Keratinocyte (primary cell): ENCODE data around the gene NCOA3. TPM values are rescaled to one million over a fixed set of nuclear protein-coding genes. Genes with fewer than 3 reads are reported as not detected.

Source experiments
- DNase-seq: peaks from one replicate; pipeline ENCODE4 v3.0.0-alpha.2; 2011; ENCODE audit warnings: low read depth, missing footprints, low spot score
- FAIRE-seq: peaks from 2 replicates; lab custom pipeline; 2011; peaks lifted over from hg19 to GRCh38; lab: Jason Lieb, UNC
- H2AFZ ChIP-seq: 2 replicates; pipeline ENCODE4 v1.6.0; 2012; ENCODE audit warnings: low read length, control low read depth, inconsistent platforms; ENCODE audit not compliant: control insufficient read depth
- H3K27ac ChIP-seq: 2 replicates; pipeline ENCODE4 v1.5.1; 2011; ENCODE audit warnings: low read length; ENCODE audit not compliant: control insufficient read depth, insufficient read depth
- H3K27me3 ChIP-seq: 3 replicates; pipeline ENCODE4 v1.6.0; 2011; ENCODE audit warnings: low read length; ENCODE audit not compliant: control insufficient read depth, insufficient read depth; ENCODE audit errors: extremely low read depth
- H3K36me3 ChIP-seq, 2 experiments: 2 replicates in 1 of 2; 3 replicates in 1 of 2; pipeline ENCODE4 v1.5.1; 2011; ENCODE audit warnings: low read length in 2 of 2, mild to moderate bottlenecking in 1 of 2; ENCODE audit not compliant: control insufficient read depth in 2 of 2, insufficient read depth in 2 of 2; ENCODE audit errors: extremely low read depth in 1 of 2
- H3K4me1 ChIP-seq: 3 replicates; pipeline ENCODE4 v1.5.1; 2011; ENCODE audit warnings: low read length; ENCODE audit not compliant: control insufficient read depth, insufficient read depth; ENCODE audit errors: extremely low read depth
- H3K4me2 ChIP-seq: 3 replicates; pipeline ENCODE4 v1.6.0; 2011; ENCODE audit warnings: low read depth, low read length; ENCODE audit not compliant: control insufficient read depth, insufficient read depth; ENCODE audit errors: extremely low read depth
- H3K4me3 ChIP-seq, 3 experiments: fragments of 200-600 bp in 1 of 3; sonication (generic) in 1 of 3; 2 replicates in 2 of 3; 3 replicates in 1 of 3; pipeline ENCODE4 v1.5.1; 2011 to 2016; ENCODE audit warnings: low read length in 3 of 3, mild to moderate bottlenecking in 3 of 3, control low read depth in 2 of 3, inconsistent platforms in 1 of 3, low read depth in 1 of 3, mixed read lengths in 1 of 3, mixed run types in 1 of 3, moderate library complexity in 1 of 3; ENCODE audit not compliant: control insufficient read depth in 2 of 3, insufficient read depth in 2 of 3; ENCODE audit errors: extremely low read depth in 1 of 3
- H3K79me2 ChIP-seq: 2 replicates; pipeline ENCODE4 v1.6.0; 2012; ENCODE audit warnings: low read length; ENCODE audit not compliant: control insufficient read depth, insufficient read depth
- H3K9ac ChIP-seq: 3 replicates; pipeline ENCODE4 v1.6.0; 2011; ENCODE audit warnings: low read length; ENCODE audit not compliant: control insufficient read depth, insufficient read depth; ENCODE audit errors: extremely low read depth
- H3K9me1 ChIP-seq: 3 replicates; pipeline ENCODE4 v1.6.0; 2011; ENCODE audit warnings: low read length; ENCODE audit not compliant: control insufficient read depth, insufficient read depth; ENCODE audit errors: extremely low read depth
- H3K9me3 ChIP-seq: 2 replicates; pipeline ENCODE4 v1.5.1; 2012; ENCODE audit warnings: low read depth, low read length; ENCODE audit not compliant: control insufficient read depth
- H4K20me1 ChIP-seq: 3 replicates; pipeline ENCODE4 v1.6.0; 2011; ENCODE audit warnings: low read length; ENCODE audit not compliant: control insufficient read depth, insufficient read depth; ENCODE audit errors: extremely low read depth
- EZH2 ChIP-seq: IDR thresholded peaks from one replicate; pipeline ENCODE4 v1.6.1; 2012; ENCODE audit warnings: inconsistent platforms, mild to moderate bottlenecking, low read length, moderate library complexity
- dilution Hi-C: fragments of 300-500 bp; cut with MboI; formaldehyde crosslinking; loops from one replicate; pipeline ENCODE4 v1.7.0; 2020; ENCODE audit warnings: low sequenced_read_pairs; ENCODE audit not compliant: extremely low pct_ligation_motif_present
- polyA plus RNA-seq, 5 experiments: library from polyadenylated mRNA; depleted of rRNA in 3 of 5; stranded (reverse) in 3 of 5; stranded (forward) in 1 of 5; unstranded in 1 of 5; fragments of >200 nt; gene quantifications; 1 replicate in 1 of 5; 2 replicates in 3 of 5; 3 replicates in 1 of 5; pipeline versions ENCODE4 v1.2.1 to v1.2.3, GENCODE V29; 2011 to 2012; ENCODE audit warnings: missing spikeins in 2 of 5, low read depth in 1 of 5, low replicate concordance in 1 of 5
- TF ChIP-seq, protein P1 (sequence below), 3 experiments: IDR thresholded peaks in 1 of 3; conservative IDR thresholded peaks in 1 of 3; optimal IDR thresholded peaks in 1 of 3; 2 replicates in 2 of 3; 3 replicates in 1 of 3; pipeline versions ENCODE3 to v1.5.1; 2011; ENCODE audit warnings: low read length in 3 of 3, mild to moderate bottlenecking in 3 of 3, moderate library complexity in 2 of 3, control low read depth in 1 of 3, inconsistent platforms in 1 of 3; ENCODE audit not compliant: insufficient read depth in 2 of 3; ENCODE audit errors: extremely low read depth in 1 of 3

The NCOA3 gene
- polyA plus RNA-seq, 1 donor (not counting 4 experiments of a cell fraction or from before 2014, with no cell fraction given), result 25.8 TPM

DNA sequence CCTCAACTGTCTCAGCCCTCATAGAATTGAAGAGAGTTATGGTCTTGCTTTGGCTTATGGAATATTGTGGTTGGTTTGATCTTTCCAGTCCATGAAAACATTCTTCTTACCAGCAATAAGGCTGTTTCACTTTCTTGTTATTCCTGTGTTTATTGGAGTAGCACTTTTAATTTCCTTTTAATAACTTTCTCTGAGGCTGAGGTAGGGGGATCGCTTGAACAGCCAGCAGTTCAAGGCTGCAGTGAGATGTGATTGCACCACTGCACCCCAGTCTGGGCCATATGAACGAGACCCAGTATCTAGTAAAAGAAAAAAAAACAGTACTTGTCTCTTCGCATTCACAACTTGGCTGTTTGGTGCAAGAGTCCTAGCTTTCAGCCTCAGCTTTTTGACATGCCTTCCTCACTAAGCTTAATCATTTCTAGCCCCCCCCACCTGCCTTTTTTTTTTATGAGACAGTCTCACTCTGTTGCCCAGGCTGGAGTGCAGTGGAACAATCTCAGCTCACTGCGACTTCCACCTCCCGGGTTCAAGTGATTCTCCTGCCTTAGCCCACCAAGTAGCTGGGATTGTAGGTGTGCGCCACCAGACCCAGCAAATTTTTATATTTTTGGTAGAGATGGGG, 70.5 kb downstream of the NCOA3 start:
- no peak for TF ChIP-seq EZH2
- TF ChIP-seq, protein P1, sequence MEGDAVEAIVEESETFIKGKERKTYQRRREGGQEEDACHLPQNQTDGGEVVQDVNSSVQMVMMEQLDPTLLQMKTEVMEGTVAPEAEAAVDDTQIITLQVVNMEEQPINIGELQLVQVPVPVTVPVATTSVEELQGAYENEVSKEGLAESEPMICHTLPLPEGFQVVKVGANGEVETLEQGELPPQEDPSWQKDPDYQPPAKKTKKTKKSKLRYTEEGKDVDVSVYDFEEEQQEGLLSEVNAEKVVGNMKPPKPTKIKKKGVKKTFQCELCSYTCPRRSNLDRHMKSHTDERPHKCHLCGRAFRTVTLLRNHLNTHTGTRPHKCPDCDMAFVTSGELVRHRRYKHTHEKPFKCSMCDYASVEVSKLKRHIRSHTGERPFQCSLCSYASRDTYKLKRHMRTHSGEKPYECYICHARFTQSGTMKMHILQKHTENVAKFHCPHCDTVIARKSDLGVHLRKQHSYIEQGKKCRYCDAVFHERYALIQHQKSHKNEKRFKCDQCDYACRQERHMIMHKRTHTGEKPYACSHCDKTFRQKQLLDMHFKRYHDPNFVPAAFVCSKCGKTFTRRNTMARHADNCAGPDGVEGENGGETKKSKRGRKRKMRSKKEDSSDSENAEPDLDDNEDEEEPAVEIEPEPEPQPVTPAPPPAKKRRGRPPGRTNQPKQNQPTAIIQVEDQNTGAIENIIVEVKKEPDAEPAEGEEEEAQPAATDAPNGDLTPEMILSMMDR (optimal IDR thresholded peaks at IDR 0.05 in 1 of 3, IDR thresholded peaks at IDR 0.05 in 1 of 3, conservative IDR thresholded peaks at IDR 0.05 in 1 of 3; ENCODE audit: extremely low read depth in 1 of 3, insufficient read depth in 2 of 3, low read length in 3 of 3), result no peak

DNA sequence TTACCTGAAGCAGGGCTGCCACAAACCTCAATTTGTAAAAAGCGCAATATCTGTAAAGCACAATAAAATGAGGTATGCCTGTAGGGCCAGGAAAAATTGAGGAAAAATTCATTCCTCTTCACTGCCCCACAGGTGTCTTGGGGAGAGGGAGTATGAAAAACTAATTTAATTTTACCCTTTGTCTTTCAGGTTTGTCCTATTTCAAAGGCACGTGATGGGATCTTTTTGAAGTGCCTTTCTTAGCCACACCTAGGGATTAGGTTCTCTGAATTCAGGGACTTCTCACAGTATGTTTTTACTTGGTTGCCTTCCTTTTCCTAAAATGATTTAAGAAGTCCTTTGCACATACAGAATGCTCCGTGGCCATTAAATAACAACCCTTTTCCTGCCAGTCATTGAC, 71.9 kb downstream of the NCOA3 start:
- Histone ChIP-seq H3K27me3 (no peaks in the 10 kb centered on the region), H3K36me3 (no peaks in the 10 kb centered on the region), H3K4me3 (no peak overlapping the region), H3K4me1 (peaks cover 16% of the 10 kb centered on the region), H3K9me3 (no peaks in the 10 kb centered on the region), H3K9ac (no peak overlapping the region), H3K79me2 (peaks cover 53% of the 10 kb centered on the region), H2AFZ (no peak overlapping the region), H3K4me2 (no peak overlapping the region), H3K9me1 (no peaks in the 10 kb centered on the region), H3K27ac (no peak overlapping the region), H4K20me1 (no peaks in the 10 kb centered on the region)
- TF ChIP-seq EZH2, result no peak
- TF ChIP-seq, protein P1 (optimal IDR thresholded peaks at IDR 0.05 in 1 of 3, IDR thresholded peaks at IDR 0.05 in 1 of 3, conservative IDR thresholded peaks at IDR 0.05 in 1 of 3; ENCODE audit: extremely low read depth in 1 of 3, insufficient read depth in 2 of 3, low read length in 3 of 3), result no peak
- FAIRE-seq (no peak), DNase-seq (no peak)
- dilution Hi-C loops, result no loop called here

More for the DNA sequence above, 70.5 kb downstream of the NCOA3 start:
- Histone ChIP-seq H3K4me2 (no peak overlapping the region), H3K9me3 (no peaks in the 10 kb centered on the region), H3K79me2 (peaks cover 55% of the 10 kb centered on the region), H3K36me3 (no peaks in the 10 kb centered on the region), H2AFZ (no peak overlapping the region), H3K9ac (no peak overlapping the region), H3K27ac (no peak overlapping the region), H4K20me1 (no peaks in the 10 kb centered on the region), H3K4me1 (peaks cover 16% of the 10 kb centered on the region), H3K27me3 (no peaks in the 10 kb centered on the region), H3K4me3 (no peak overlapping the region), H3K9me1 (no peaks in the 10 kb centered on the region)
- dilution Hi-C loops, result no loop called here
- DNase-seq (no peak), FAIRE-seq (no peak)
